Measurements from ENCODE around the gene GRIN3B. TPM values are rescaled to one million over a fixed set of nuclear protein-coding genes. Genes with fewer than 3 reads are reported as not detected.

Gene GRIN3B
- total and polyA plus RNA-seq, 2 donors from 2014 or later, result 0.15 to 0.44 TPM

GRCh38 chr19:1006711-1007398 is 6.6 kb downstream of the GRIN3B start:
- Histone ChIP-seq H3K27me3 (ENCODE audit: control insufficient read depth, insufficient read depth, low read length) (no peaks in the 10 kb centered on the region), H3K36me3 (ENCODE audit: control insufficient read depth in 2 of 3, insufficient read depth in 3 of 3, low read length in 3 of 3) (no peaks in the 10 kb centered on the region), H3K9me3 (ENCODE audit: control insufficient read depth in 2 of 3, insufficient read depth in 1 of 3, low read length in 3 of 3) (no peaks in the 10 kb centered on the region), H3K4me1 (ENCODE audit: control insufficient read depth in 2 of 3, insufficient read depth in 2 of 3, low read depth in 1 of 3, low read length in 3 of 3) (no peaks in the 10 kb centered on the region), H3K9ac (ENCODE audit: low read length in 3 of 3) (no peak overlapping the region), H3K4me3 (ENCODE audit: low read length in 3 of 3) (no peak overlapping the region), H3K27ac (ENCODE audit: low read depth in 2 of 2, low read length in 2 of 2) (no peak overlapping the region)
- intact Hi-C loops (cut with DNase I), result no loop called here
- TF ChIP-seq CTCF (IDR thresholded peaks at IDR 0.05; ENCODE audit: borderline replicate concordance, extremely low read depth, insufficient read depth), result no peak
- no peak for FAIRE-seq
- no peak for DNase-seq

- intact Hi-C loops (cut with DNase I), result no loop called here
- Histone ChIP-seq H3K9ac (ENCODE audit: low read length in 3 of 3) (no peak overlapping the region), H3K27ac (ENCODE audit: low read depth in 2 of 2, low read length in 2 of 2) (no peak overlapping the region), H3K36me3 (ENCODE audit: control insufficient read depth in 2 of 3, insufficient read depth in 3 of 3, low read length in 3 of 3) (no peaks in the 10 kb centered on the region), H3K4me3 (ENCODE audit: low read length in 3 of 3) (no peak overlapping the region), H3K4me1 (ENCODE audit: control insufficient read depth in 2 of 3, insufficient read depth in 2 of 3, low read depth in 1 of 3, low read length in 3 of 3) (no peaks in the 10 kb centered on the region), H3K27me3 (ENCODE audit: control insufficient read depth, insufficient read depth, low read length) (no peaks in the 10 kb centered on the region), H3K9me3 (ENCODE audit: control insufficient read depth in 2 of 3, insufficient read depth in 1 of 3, low read length in 3 of 3) (no peaks in the 10 kb centered on the region)
- peak in 1 of 5 donors; percentile 77 for DNase-seq
- no peak for FAIRE-seq
- no peak for TF ChIP-seq CTCF (IDR thresholded peaks at IDR 0.05; ENCODE audit: borderline replicate concordance, extremely low read depth, insufficient read depth)
Measured at GRCh38 chr19:1007399-1008251, 7.4 kb downstream of the GRIN3B start.

GRCh38 chr19:1008268-1009040 is 8.2 kb downstream of the GRIN3B start:
- DNase-seq, result peak in 1 of 5 donors; percentile 75

More at GRCh38 chr19:1008268-1009040, 8.2 kb downstream of the GRIN3B start:
- no peak overlapping the region for H3K27ac ChIP-seq (ENCODE audit: low read depth in 2 of 2, low read length in 2 of 2)
- no peaks in the 10 kb centered on the region for H3K9me3 ChIP-seq (ENCODE audit: control insufficient read depth in 2 of 3, insufficient read depth in 1 of 3, low read length in 3 of 3)
- no peak for TF ChIP-seq CTCF (IDR thresholded peaks at IDR 0.05; ENCODE audit: borderline replicate concordance, extremely low read depth, insufficient read depth)
- intact Hi-C loops (cut with DNase I), result no loop called here
- no peak for FAIRE-seq
- H3K4me1 ChIP-seq (ENCODE audit: control insufficient read depth in 2 of 3, insufficient read depth in 2 of 3, low read depth in 1 of 3, low read length in 3 of 3), result no peaks in the 10 kb centered on the region
- peaks cover 0 to 6% (median 0%) of the 10 kb centered on the region in 3 donors for H3K36me3 ChIP-seq (ENCODE audit: control insufficient read depth in 2 of 3, insufficient read depth in 3 of 3, low read length in 3 of 3)
- no peaks in the 10 kb centered on the region for H3K27me3 ChIP-seq (ENCODE audit: control insufficient read depth, insufficient read depth, low read length)
- no peak overlapping the region for H3K4me3 ChIP-seq (ENCODE audit: low read length in 3 of 3)
- H3K9ac ChIP-seq (ENCODE audit: low read length in 3 of 3), result no peak overlapping the region
